Natural killer cell (primary cell): ENCODE measurements around the gene EYS. TPM values are rescaled to one million over a fixed set of nuclear protein-coding genes. Genes with fewer than 3 reads are reported as not detected.

Experiments
- ATAC-seq, 3 donors: fragments of 150-1000 bp in 2 of 3; fragments of 200-7000 bp in 1 of 3; cut with Tn5 transposase; 1 replicate in 1 of 3; 2 replicates in 2 of 3; pipeline ENCODE4 v1.10.0; 2021; ENCODE audit warnings: mild to moderate bottlenecking in 2 of 3, moderate library complexity in 2 of 3
- DNase-seq, 2 donors: peaks; one replicate each; pipeline versions ENCODE4 v3.0.0 to v3.0.0-alpha.2; 2013 to 2021; ENCODE audit warnings: mixed read lengths in 1 of 2
- H3K27ac ChIP-seq: one replicate; pipeline ENCODE4 v1.5.1; 2013; ENCODE audit warnings: mild to moderate bottlenecking, low read length
- H3K27me3 ChIP-seq: one replicate; pipeline ENCODE4 v1.6.1; 2013; ENCODE audit warnings: low read length; ENCODE audit not compliant: control insufficient read depth, insufficient read depth
- H3K36me3 ChIP-seq: one replicate; pipeline ENCODE4 v1.6.1; 2013; ENCODE audit warnings: low read length; ENCODE audit not compliant: control insufficient read depth, insufficient read depth
- H3K4me1 ChIP-seq: one replicate; pipeline ENCODE4 v1.6.1; 2013; ENCODE audit warnings: low read length; ENCODE audit not compliant: control insufficient read depth, insufficient read depth
- H3K4me3 ChIP-seq: one replicate; pipeline ENCODE4 v1.5.1; 2013; ENCODE audit warnings: low read length
- H3K9me3 ChIP-seq: one replicate; pipeline ENCODE4 v1.6.1; 2013; ENCODE audit warnings: low read length; ENCODE audit not compliant: control insufficient read depth, insufficient read depth
- H3K27ac Mint-ChIP-seq, 2 donors: one replicate each; pipeline ENCODE4 v1.8.0; 2022; ENCODE audit warnings: mild to moderate bottlenecking in 2 of 2, mixed read lengths in 2 of 2, moderate library complexity in 1 of 2
- H3K27me3 Mint-ChIP-seq, 2 donors: one replicate each; pipeline ENCODE4 v1.8.0; 2022; ENCODE audit warnings: low read depth in 2 of 2, mixed read lengths in 2 of 2
- H3K36me3 Mint-ChIP-seq: one replicate; pipeline ENCODE4 v1.8.0; 2022; ENCODE audit warnings: mixed read lengths
- H3K4me1 Mint-ChIP-seq, 2 donors: one replicate each; pipeline ENCODE4 v1.8.0; 2022; ENCODE audit warnings: mixed read lengths in 2 of 2
- H3K4me3 Mint-ChIP-seq: one replicate; pipeline ENCODE4 v1.8.0; 2022; ENCODE audit warnings: mild to moderate bottlenecking, moderate library complexity, mixed read lengths
- H3K9me3 Mint-ChIP-seq, 2 donors: one replicate each; pipeline ENCODE4 v1.8.0; 2022; ENCODE audit warnings: mixed read lengths in 2 of 2
- CTCF ChIP-seq: fragments of 200-600 bp; IDR thresholded peaks from one replicate; pipeline ENCODE4 v1.8.0; 2022; ENCODE audit warnings: antibody characterized with exemption
- WGBS: methylation state at CpG from one replicate; pipeline ENCODE4 v1.1.7; 2013; ENCODE audit warnings: missing lambda C conversion rate; ENCODE audit not compliant: insufficient coverage; 5-methylcytosine and 5-hydroxymethylcytosine counted together
- intact Hi-C: fragments of 100-400 bp; cut with micrococcal nuclease; formaldehyde crosslinking; loops from one replicate; pipeline ENCODE4 v1.14.2; 2022
- total RNA-seq, 4 donors: library from RNA; stranded (reverse); fragments of 120-200 nt in 1 of 4; gene quantifications; one replicate each; pipeline versions ENCODE4 v1.2.3 to v1.2.4, GENCODE V29; 2013 to 2022

The EYS gene
- total RNA-seq, 3 donors from 2014 or later (not counting 1 experiment from before 2014, with no cell fraction given): 0.55 TPM; not detected in 2

DNA sequence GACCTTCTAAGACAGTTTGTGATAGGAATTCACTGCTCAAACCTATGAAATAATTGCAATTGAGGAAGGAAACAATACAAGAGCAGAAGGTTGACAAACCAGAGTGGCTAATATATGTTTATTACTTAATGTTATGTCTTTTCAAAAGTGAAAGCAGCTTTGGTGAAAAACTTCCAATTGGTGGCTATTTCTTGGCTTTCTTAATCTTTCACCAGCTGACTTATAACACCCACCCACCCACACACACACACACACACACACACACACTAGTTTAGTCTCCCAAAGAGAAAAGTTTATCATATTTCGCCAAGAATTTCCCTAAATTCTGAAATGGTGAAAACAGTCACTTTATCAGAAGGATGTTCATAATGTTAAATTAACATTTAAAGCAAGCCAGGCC, 583.5 kb downstream of the EYS start:
- TF ChIP-seq CTCF: no peak
- Mint-ChIP-seq H3K27me3 (no peaks in the 10 kb centered on the region), H3K4me3 (no peak overlapping the region), H3K4me1 (no peaks in the 10 kb centered on the region), H3K36me3 (peaks cover 3% of the 10 kb centered on the region), H3K27ac (no peak overlapping the region), H3K9me3 (peaks cover 15 to 22% of the 10 kb centered on the region in 2 donors)
- no peak for DNase-seq
- H3K9me3 ChIP-seq: no peaks in the 10 kb centered on the region
- H3K4me1 ChIP-seq: no peaks in the 10 kb centered on the region
- no peaks in the 10 kb centered on the region for H3K27me3 ChIP-seq
- WGBS: 38% methylated on average over 1 of the region's 1 CpG
- no peak for ATAC-seq
- no peaks in the 10 kb centered on the region for H3K36me3 ChIP-seq
- H3K27ac ChIP-seq: no peak overlapping the region
- intact Hi-C loops: no loop called here
- H3K4me3 ChIP-seq: no peak overlapping the region

GRCh38 chr6:65117817-65118409, 589.1 kb downstream of the EYS start:
- intact Hi-C loops: no loop called here
- H3K27me3 Mint-ChIP-seq: no peaks in the 10 kb centered on the region
- Histone ChIP-seq H3K4me1 (no peaks in the 10 kb centered on the region), H3K4me3 (no peak overlapping the region), H3K36me3 (no peaks in the 10 kb centered on the region), H3K27ac (no peak overlapping the region), H3K9me3 (peaks cover 6% of the 10 kb centered on the region), H3K27me3 (no peaks in the 10 kb centered on the region)
- no peak overlapping the region for H3K27ac Mint-ChIP-seq
- DNase-seq: no peak
- no peaks in the 10 kb centered on the region for H3K36me3 Mint-ChIP-seq
- peaks cover 16 to 22% of the 10 kb centered on the region in 2 donors for H3K9me3 Mint-ChIP-seq
- WGBS: 55% methylated on average over 2 of the region's 3 CpGs
- no peak for TF ChIP-seq CTCF
- H3K4me1 Mint-ChIP-seq: no peaks in the 10 kb centered on the region
- no peak for ATAC-seq
- no peak overlapping the region for H3K4me3 Mint-ChIP-seq

DNA sequence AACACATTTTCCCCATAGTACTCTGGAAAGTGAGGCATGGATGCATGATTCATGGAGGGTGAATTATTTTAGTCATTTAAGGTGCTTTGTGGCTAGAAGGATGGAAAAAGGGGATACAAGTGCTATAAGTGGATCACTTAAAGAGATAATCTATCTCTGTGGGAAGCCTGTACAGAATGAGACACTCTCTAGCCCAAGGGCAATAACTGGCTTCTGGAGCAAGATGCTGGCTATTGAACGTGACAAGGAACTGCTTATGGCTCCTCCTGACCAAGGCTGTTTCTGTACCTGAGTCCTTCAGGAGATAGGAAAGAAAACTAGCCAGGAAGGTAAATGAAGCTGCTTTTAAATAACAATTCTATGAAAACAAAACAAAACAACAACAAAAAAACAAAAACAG, 590.7 kb downstream of the EYS start:
- Histone ChIP-seq H3K27ac (no peak overlapping the region), H3K4me3 (no peak overlapping the region), H3K4me1 (no peaks in the 10 kb centered on the region), H3K36me3 (no peaks in the 10 kb centered on the region), H3K9me3 (peaks cover 9% of the 10 kb centered on the region), H3K27me3 (no peaks in the 10 kb centered on the region)
- Mint-ChIP-seq H3K27ac (no peak overlapping the region), H3K4me1 (no peaks in the 10 kb centered on the region), H3K9me3 (peaks cover 14 to 16% of the 10 kb centered on the region in 2 donors), H3K27me3 (no peaks in the 10 kb centered on the region), H3K36me3 (no peaks in the 10 kb centered on the region), H3K4me3 (no peak overlapping the region)
- DNase-seq (no peak), ATAC-seq (no peak)
- TF ChIP-seq CTCF: no peak
- WGBS: no CpG with 5 or more reads among the region's 1 CpG
- intact Hi-C loops: no loop called here

DNA sequence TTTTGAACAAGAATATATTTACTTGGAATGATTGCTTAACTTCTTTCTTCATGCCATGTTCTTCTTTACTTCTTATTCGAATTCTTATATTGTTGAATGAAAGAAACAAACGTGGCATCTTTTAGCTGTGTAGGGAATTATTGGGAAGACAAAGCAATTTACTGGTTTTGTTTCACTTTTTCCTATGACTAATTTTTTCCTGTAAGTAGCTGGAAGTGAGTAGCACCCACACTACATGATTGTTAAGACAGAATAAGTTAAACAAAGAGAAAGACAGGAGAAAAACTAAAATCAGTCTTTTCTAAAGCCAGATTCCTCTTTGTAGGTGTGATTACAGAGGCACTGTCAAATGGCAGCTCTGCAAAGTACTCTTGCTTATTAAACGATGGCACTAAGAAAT, 593.4 kb downstream of the EYS start:
- intact Hi-C loops: no loop called here
- DNase-seq: no peak
- no peaks in the 10 kb centered on the region for H3K4me1 ChIP-seq
- H3K27me3 ChIP-seq: no peaks in the 10 kb centered on the region
- TF ChIP-seq CTCF: no peak
- Mint-ChIP-seq H3K9me3 (peaks cover 6 to 8% of the 10 kb centered on the region in 2 donors), H3K27me3 (no peaks in the 10 kb centered on the region), H3K4me1 (no peaks in the 10 kb centered on the region), H3K36me3 (no peaks in the 10 kb centered on the region), H3K27ac (no peak overlapping the region), H3K4me3 (no peak overlapping the region)
- H3K36me3 ChIP-seq: no peaks in the 10 kb centered on the region
- no peak overlapping the region for H3K27ac ChIP-seq
- WGBS: no CpG with 5 or more reads among the region's 3 CpGs
- no peak for ATAC-seq
- peaks cover 9% of the 10 kb centered on the region for H3K9me3 ChIP-seq
- no peak overlapping the region for H3K4me3 ChIP-seq
